GM12878 (cell line): ENCODE results near the gene SMPDL3A. TPM values are rescaled to one million over a fixed set of nuclear protein-coding genes. Genes with fewer than 3 reads are reported as not detected.

Experiments used
- ATAC-seq: fragments of 200-7000 bp; cut with Tn5 transposase; 3 replicates; pipeline ENCODE4 v1.9.1; 2020; ENCODE audit warnings: mild to moderate bottlenecking, moderate library complexity
- BruUV-seq: library from RNA; stranded (reverse); fragments of 400-500 nt; replicated peaks from 2 replicates; lab custom pipeline; 2021; lab: Mats Ljungman, UMichigan
- CTCF ChIA-PET: fragments of 300-600 bp; sonication (Branson Sonifier 250); formaldehyde crosslinking; extraction: SDS; loops from one replicate; lab custom pipeline; 2021; ENCODE audit warnings: inconsistent platforms; lab: Yijun Ruan, JAX
- POLR2A ChIA-PET: fragments of 350-600 bp; formaldehyde crosslinking; extraction: SDS; loops from one replicate; lab custom pipeline; 2021; ENCODE audit warnings: inconsistent platforms; lab: Charles Lee
- RAD21 ChIA-PET: fragments of 300-600 bp; sonication (Branson Sonifier 250); formaldehyde crosslinking; loops from one replicate; lab custom pipeline; 2023; ENCODE audit warnings: antibody characterized with exemption; ENCODE audit not compliant: unreplicated experiment; lab: Charles Lee
- SMC1A ChIA-PET: fragments of 300-600 bp; sonication (Branson Sonifier 250); formaldehyde crosslinking; loops from one replicate; lab custom pipeline; 2023; ENCODE audit not compliant: unreplicated experiment, uncharacterized antibody; lab: Charles Lee
- DNase-seq: peaks from one replicate; pipeline ENCODE4 v3.0.0-alpha.2; 2011; ENCODE audit warnings: low read depth, low spot score
- FAIRE-seq: peaks from 3 replicates; lab custom pipeline; 2011; peaks lifted over from hg19 to GRCh38; lab: Jason Lieb, UNC
- H2AFZ ChIP-seq: 2 replicates; pipeline ENCODE4 v1.6.0; 2011; ENCODE audit warnings: low read depth, low read length, control low read depth; ENCODE audit not compliant: control insufficient read depth
- H3K27ac ChIP-seq: 2 replicates; pipeline ENCODE4 v1.5.1; 2011; ENCODE audit warnings: control low read depth; ENCODE audit not compliant: control insufficient read depth, insufficient read depth
- H3K27me3 ChIP-seq, 2 experiments: replicated peaks in 1 of 2; 2 replicates each; pipeline versions ENCODE4 v1.6.0 to v1.6.1; 2011; ENCODE audit warnings: low read length in 1 of 2; ENCODE audit not compliant: control insufficient read depth in 2 of 2, insufficient read depth in 2 of 2
- H3K36me3 ChIP-seq, 2 experiments: 2 replicates each; pipeline ENCODE4 v1.5.1; 2011; ENCODE audit warnings: low read length in 1 of 2; ENCODE audit not compliant: control insufficient read depth in 2 of 2, insufficient read depth in 2 of 2
- H3K4me1 ChIP-seq: 2 replicates; pipeline ENCODE4 v1.6.1; 2011; ENCODE audit warnings: mild to moderate bottlenecking, low read length, moderate library complexity, mixed read lengths; ENCODE audit not compliant: control insufficient read depth, insufficient read depth
- H3K4me2 ChIP-seq: 2 replicates; pipeline ENCODE4 v1.6.0; 2011; ENCODE audit warnings: control low read depth; ENCODE audit not compliant: control insufficient read depth, insufficient read depth
- H3K4me3 ChIP-seq: fragments of 200-600 bp; sonication (generic); 2 replicates; pipeline ENCODE4 v1.5.1; 2016
- H3K79me2 ChIP-seq: 2 replicates; pipeline ENCODE4 v1.6.0; 2011; ENCODE audit warnings: low read length; ENCODE audit not compliant: control insufficient read depth, insufficient read depth
- H3K9ac ChIP-seq: 2 replicates; pipeline ENCODE4 v1.8.0; 2011; ENCODE audit warnings: low read length, control low read depth, mixed read lengths; ENCODE audit not compliant: control insufficient read depth, insufficient read depth
- H3K9me3 ChIP-seq: replicated peaks from 3 replicates; pipeline ENCODE4 v1.5.1; 2011; ENCODE audit warnings: mild to moderate bottlenecking, low read length; ENCODE audit not compliant: control insufficient read depth, insufficient read depth
- H4K20me1 ChIP-seq: 2 replicates; pipeline ENCODE4 v1.6.0; 2011; ENCODE audit not compliant: control insufficient read depth, insufficient read depth
- DPF2 ChIP-seq: fragments of 450-650 bp; IDR thresholded peaks from 2 replicates; pipeline ENCODE4 v1.6.1; 2017; ENCODE audit warnings: mild to moderate bottlenecking
- FOXK2 ChIP-seq: fragments of 450-650 bp; IDR thresholded peaks from 2 replicates; pipeline ENCODE4 v1.6.1; 2017; ENCODE audit warnings: mild to moderate bottlenecking, moderate library complexity
- HDAC2 ChIP-seq: fragments of 200-600 bp; sonication (generic); IDR thresholded peaks from 2 replicates; pipeline ENCODE4 v1.6.1; 2017
- RBBP5 ChIP-seq: fragments of 200-600 bp; sonication (generic); conservative IDR thresholded peaks from 2 replicates; pipeline ENCODE4 v1.6.1; 2016
- SUZ12 ChIP-seq: fragments of 200-600 bp; sonication (generic); IDR thresholded peaks from one replicate; pipeline ENCODE4 v1.6.1; 2018; ENCODE audit warnings: antibody characterized with exemption, mild to moderate bottlenecking; ENCODE audit not compliant: unreplicated experiment
- WRNIP1 ChIP-seq: IDR thresholded peaks from 2 replicates; pipeline ENCODE4 v1.6.1; 2011; ENCODE audit warnings: low read depth, low read length, improper control_type of control experiment, borderline replicate concordance
- YBX1 ChIP-seq: fragments of 450-650 bp; IDR thresholded peaks from 2 replicates; pipeline ENCODE4 v1.6.1; 2016; ENCODE audit warnings: antibody characterized with exemption
- WGBS: methylation state at CpG from one replicate; pipeline ENCODE4 v1.1.6; 2016; ENCODE audit warnings: low lambda C conversion rate; ENCODE audit not compliant: insufficient replicate concordance, insufficient coverage; ENCODE audit errors: missing lambda C conversion rate; 5-methylcytosine and 5-hydroxymethylcytosine counted together
- in situ Hi-C: fragments of 300-500 bp; cut with MboI; formaldehyde crosslinking; loops from 9 replicates; pipeline ENCODE4 v1.14.3; 2018; ENCODE audit warnings: mixed read lengths
- intact Hi-C: fragments of 100-400 bp; cut with micrococcal nuclease; formaldehyde crosslinking; loops from one replicate; pipeline ENCODE4 v1.14.2; 2022; ENCODE audit not compliant: unreplicated experiment
- polyA plus RNA-seq, 11 experiments: library from polyadenylated mRNA; depleted of rRNA in 4 of 11; unstranded in 6 of 11; stranded (reverse) in 5 of 11; fragments of >200 nt; fragmentation: Nextera tagmentation in 4 of 11; fragmentation: Illumina TruSeq in 1 of 11; extraction: Ambion mirVana in 4 of 11; extraction: Trizol in 1 of 11; gene quantifications; 1 replicate in 1 of 11; 2 replicates in 10 of 11; pipeline versions ENCODE4 v1.2.1 to v1.2.3, GENCODE V29; 2011 to 2016; ENCODE audit warnings: inconsistent platforms in 2 of 11, missing spikeins in 2 of 11, low read depth in 1 of 11
- total RNA-seq, 4 experiments: library from RNA; depleted of rRNA in 3 of 4; stranded (reverse); fragments of >200 nt in 3 of 4; fragmentation: Illumina TruSeq in 1 of 4; extraction: Trizol in 1 of 4; gene quantifications; 2 replicates each; pipeline versions ENCODE4 v1.2.1 to v1.2.3, GENCODE V29; 2013 to 2021
- TF ChIP-seq, protein P1 (sequence below): fragments of 450-650 bp; formaldehyde crosslinking; IDR thresholded peaks from 2 replicates; pipeline ENCODE4 v1.5.0; 2022; ENCODE audit warnings: mild to moderate bottlenecking, missing genetic modification characterization

Gene SMPDL3A
- total and polyA plus RNA-seq, 10 of the 15 experiments (the other 5 are each of a cell fraction or from before 2014, with no cell fraction given) = 0.05 to 0.91 (median 0.09) TPM; not detected in 3

DNA sequence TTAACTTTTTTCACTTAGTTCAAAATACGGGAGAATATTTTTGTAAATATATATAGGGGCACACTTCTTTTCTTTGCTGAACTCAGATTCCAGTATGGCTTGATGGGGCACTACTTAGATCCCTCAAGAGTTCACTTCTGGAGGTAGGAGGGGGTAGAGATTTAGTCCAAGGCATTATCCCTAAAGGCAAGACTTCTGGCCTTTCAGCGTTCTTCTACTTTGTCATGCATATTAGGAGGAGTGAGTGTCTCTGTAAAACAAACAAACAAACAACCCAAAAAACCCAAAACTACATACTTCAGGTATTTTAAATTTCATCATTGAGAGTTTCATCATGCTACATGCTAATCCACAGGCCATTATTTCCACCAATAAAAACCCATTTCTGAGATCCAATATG lies 32.0 kb downstream of the SMPDL3A start:
- intact Hi-C loops = no loop called here
- H2AFZ ChIP-seq = no peak overlapping the region
- no peaks in the 10 kb centered on the region for H3K4me1 ChIP-seq
- H3K9me3 ChIP-seq = no peaks in the 10 kb centered on the region
- H3K27ac ChIP-seq = no peak overlapping the region
- no peaks in the 10 kb centered on the region; a peak in 1 of 4 replicates for H3K27me3 ChIP-seq
- 47% methylated on average over 2 of the region's 2 CpGs for WGBS
- in situ Hi-C loops = no loop called here
- no peak for ATAC-seq
- no peaks in the 10 kb centered on the region for H4K20me1 ChIP-seq
- TF ChIP-seq HDAC2 (no peak), RBBP5 (no peak), SUZ12 (no peak), YBX1 (no peak), WRNIP1 (no peak), DPF2 (no peak), FOXK2 (no peak)
- TF ChIP-seq, protein P1, sequence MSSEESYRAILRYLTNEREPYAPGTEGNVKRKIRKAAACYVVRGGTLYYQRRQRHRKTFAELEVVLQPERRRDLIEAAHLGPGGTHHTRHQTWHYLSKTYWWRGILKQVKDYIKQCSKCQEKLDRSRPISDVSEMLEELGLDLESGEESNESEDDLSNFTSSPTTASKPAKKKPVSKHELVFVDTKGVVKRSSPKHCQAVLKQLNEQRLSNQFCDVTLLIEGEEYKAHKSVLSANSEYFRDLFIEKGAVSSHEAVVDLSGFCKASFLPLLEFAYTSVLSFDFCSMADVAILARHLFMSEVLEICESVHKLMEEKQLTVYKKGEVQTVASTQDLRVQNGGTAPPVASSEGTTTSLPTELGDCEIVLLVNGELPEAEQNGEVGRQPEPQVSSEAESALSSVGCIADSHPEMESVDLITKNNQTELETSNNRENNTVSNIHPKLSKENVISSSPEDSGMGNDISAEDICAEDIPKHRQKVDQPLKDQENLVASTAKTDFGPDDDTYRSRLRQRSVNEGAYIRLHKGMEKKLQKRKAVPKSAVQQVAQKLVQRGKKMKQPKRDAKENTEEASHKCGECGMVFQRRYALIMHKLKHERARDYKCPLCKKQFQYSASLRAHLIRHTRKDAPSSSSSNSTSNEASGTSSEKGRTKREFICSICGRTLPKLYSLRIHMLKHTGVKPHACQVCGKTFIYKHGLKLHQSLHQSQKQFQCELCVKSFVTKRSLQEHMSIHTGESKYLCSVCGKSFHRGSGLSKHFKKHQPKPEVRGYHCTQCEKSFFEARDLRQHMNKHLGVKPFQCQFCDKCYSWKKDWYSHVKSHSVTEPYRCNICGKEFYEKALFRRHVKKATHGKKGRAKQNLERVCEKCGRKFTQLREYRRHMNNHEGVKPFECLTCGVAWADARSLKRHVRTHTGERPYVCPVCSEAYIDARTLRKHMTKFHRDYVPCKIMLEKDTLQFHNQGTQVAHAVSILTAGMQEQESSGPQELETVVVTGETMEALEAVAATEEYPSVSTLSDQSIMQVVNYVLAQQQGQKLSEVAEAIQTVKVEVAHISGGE (CRISPR knock-in tag) = no peak
- TF ChIP-seq, all 136 proteins: peak for 0
- Histone ChIP-seq H3K36me3 (no peaks in the 10 kb centered on the region), H3K4me3 (no peak overlapping the region), H3K4me2 (no peak overlapping the region), H3K79me2 (no peaks in the 10 kb centered on the region), H3K9ac (no peak overlapping the region)
- FAIRE-seq = no peak
- POLR2A ChIA-PET = no interaction called here
- SMC1A ChIA-PET = no interaction called here
- CTCF ChIA-PET = no interaction called here
- DNase-seq = no peak
- BruUV-seq = no TSS peak
- RAD21 ChIA-PET = no interaction called here
